Measurements from ENCODE around the gene UPK2.
"Not testable (repeated sequence)": the region's sequence is repeated elsewhere in the genome, so short reads cannot be mapped to it uniquely, and the experiment has no call there.

The UPK2 gene

GRCh38 chr11:118958577-118958976 is 2.5 kb downstream of the UPK2 start:
- Histone ChIP-seq H2BK120ac (ENCODE audit: low read depth, low read length) (no peak overlapping the region), H2BK12ac (ENCODE audit: low read length in 2 of 2) (no peak overlapping the region), H4K8ac (ENCODE audit: low read length) (no peak overlapping the region), H3K14ac (ENCODE audit: low read length in 2 of 2) (no peak overlapping the region), H3K79me1 (replicated peaks; ENCODE audit: low read length, poor library complexity, severe bottlenecking) (no peaks in the 10 kb centered on the region), H2BK5ac (ENCODE audit: low read depth, low read length, poor library complexity, severe bottlenecking) (no peak overlapping the region), H4K91ac (ENCODE audit: low read length) (no peak overlapping the region), H3K36me3 (ENCODE audit: control insufficient read depth in 1 of 2, insufficient read depth in 2 of 2, low read depth in 1 of 2, low read length in 2 of 2) (no peaks in the 10 kb centered on the region), H3K27ac (ENCODE audit: low read length, poor library complexity, severe bottlenecking) (no peak overlapping the region), H3K4me1 (ENCODE audit: control insufficient read depth, insufficient read depth, low read depth, low read length) (no peaks in the 10 kb centered on the region), H3K4me2 (ENCODE audit: low read length, poor library complexity, severe bottlenecking) (no peak overlapping the region), H3K23ac (ENCODE audit: low read length in 2 of 2) (no peak overlapping the region), H3K4me3 (ENCODE audit: insufficient read depth in 1 of 2, low read depth in 1 of 2, low read length in 2 of 2) (no peak overlapping the region), H3K27me3 (ENCODE audit: control insufficient read depth in 1 of 2, insufficient read depth in 1 of 2, low read length in 2 of 2) (peaks cover 47 to 75% of the 10 kb centered on the region in 2 experiments), H3K4ac (ENCODE audit: low read depth in 1 of 2, low read length in 2 of 2) (no peak overlapping the region), H2AFZ (ENCODE audit: low read depth, low read length) (no peak overlapping the region), H3K18ac (ENCODE audit: low read depth in 1 of 2, low read length in 2 of 2) (no peak overlapping the region), H3K9me3 (ENCODE audit: control insufficient read depth, low read length) (no peaks in the 10 kb centered on the region), H2AK5ac (ENCODE audit: low read length, severe bottlenecking) (no peak overlapping the region), H2BK15ac (ENCODE audit: low read depth, poor library complexity, severe bottlenecking) (no peak overlapping the region), H3K9ac (ENCODE audit: low read length) (no peak overlapping the region)
- WGBS: 78% methylated on average over 2 of the region's 2 CpGs
- DNase-seq: no peak

DNA sequence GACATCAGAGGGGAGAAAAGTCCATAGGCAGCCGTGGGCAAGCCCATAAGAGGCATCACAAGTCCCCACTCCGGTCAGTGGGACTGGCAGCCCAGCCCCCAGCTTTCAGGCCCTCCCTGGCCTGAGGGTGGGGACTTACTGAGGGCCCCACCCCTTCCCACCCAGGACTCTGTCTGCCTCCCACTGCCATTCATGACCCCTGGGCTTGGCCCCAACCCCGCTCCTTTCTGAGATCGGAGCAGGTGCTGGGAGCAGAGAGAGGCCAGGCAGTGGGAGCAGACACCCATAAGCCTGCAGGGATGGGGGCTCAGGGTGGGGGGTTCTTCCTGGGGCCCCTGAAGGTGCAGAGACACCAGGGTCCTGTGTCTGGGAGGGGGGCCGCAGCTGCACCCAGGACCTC is 5.1 kb downstream of the UPK2 start:
- Histone ChIP-seq H2BK5ac (ENCODE audit: low read depth, low read length, poor library complexity, severe bottlenecking) (no peak overlapping the region), H3K4me3 (ENCODE audit: insufficient read depth in 1 of 2, low read depth in 1 of 2, low read length in 2 of 2) (no peak overlapping the region), H3K4me2 (ENCODE audit: low read length, poor library complexity, severe bottlenecking) (no peak overlapping the region), H3K14ac (ENCODE audit: low read length in 2 of 2) (no peak overlapping the region), H3K23ac (ENCODE audit: low read length in 2 of 2) (no peak overlapping the region), H3K27me3 (ENCODE audit: control insufficient read depth in 1 of 2, insufficient read depth in 1 of 2, low read length in 2 of 2) (peaks cover 31 to 50% of the 10 kb centered on the region in 2 experiments), H3K9ac (ENCODE audit: low read length) (no peak overlapping the region), H3K9me3 (ENCODE audit: control insufficient read depth, low read length) (no peaks in the 10 kb centered on the region), H4K91ac (ENCODE audit: low read length) (no peak overlapping the region), H4K8ac (ENCODE audit: low read length) (no peak overlapping the region), H3K36me3 (ENCODE audit: control insufficient read depth in 1 of 2, insufficient read depth in 2 of 2, low read depth in 1 of 2, low read length in 2 of 2) (no peaks in the 10 kb centered on the region), H3K4ac (ENCODE audit: low read depth in 1 of 2, low read length in 2 of 2) (no peak overlapping the region), H2AK5ac (ENCODE audit: low read length, severe bottlenecking) (no peak overlapping the region), H2AFZ (ENCODE audit: low read depth, low read length) (no peak overlapping the region), H2BK120ac (ENCODE audit: low read depth, low read length) (no peak overlapping the region), H2BK15ac (ENCODE audit: low read depth, poor library complexity, severe bottlenecking) (no peak overlapping the region), H3K18ac (ENCODE audit: low read depth in 1 of 2, low read length in 2 of 2) (no peak overlapping the region), H3K27ac (ENCODE audit: low read length, poor library complexity, severe bottlenecking) (no peak overlapping the region), H3K4me1 (ENCODE audit: control insufficient read depth, insufficient read depth, low read depth, low read length) (no peaks in the 10 kb centered on the region), H2BK12ac (ENCODE audit: low read length in 2 of 2) (no peak overlapping the region), H3K79me1 (replicated peaks; ENCODE audit: low read length, poor library complexity, severe bottlenecking) (no peaks in the 10 kb centered on the region)
- no peak for DNase-seq
- 84% methylated on average over 5 of the region's 5 CpGs for WGBS

DNA sequence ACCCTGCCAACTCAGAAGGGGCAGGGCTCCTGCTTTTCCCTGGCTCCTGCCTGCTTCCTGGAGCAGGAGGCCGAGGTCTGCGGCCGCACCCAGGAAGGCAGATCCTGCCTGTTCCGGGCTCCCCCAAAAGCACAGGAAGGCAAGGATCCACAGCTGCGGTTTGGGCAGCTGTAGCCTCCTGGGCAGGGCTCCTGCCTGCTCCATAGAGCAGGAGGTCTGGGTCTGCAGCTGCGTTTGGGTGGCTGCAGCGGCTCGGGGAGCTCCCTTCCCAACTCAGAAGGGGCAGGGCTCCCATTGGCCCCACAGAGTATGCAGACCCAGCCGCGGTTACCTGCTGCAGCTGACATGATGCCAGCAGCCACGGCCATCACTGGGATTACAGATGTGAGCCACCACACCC is 5.5 kb downstream of the UPK2 start:
- no peaks in the 10 kb centered on the region for H3K4me1 ChIP-seq (ENCODE audit: control insufficient read depth, insufficient read depth, low read depth, low read length)
- H3K27me3 ChIP-seq (ENCODE audit: control insufficient read depth in 1 of 2, insufficient read depth in 1 of 2, low read length in 2 of 2): peaks cover 31 to 53% of the 10 kb centered on the region in 2 experiments
- H2AK5ac ChIP-seq (ENCODE audit: low read length, severe bottlenecking): no peak overlapping the region
- H3K4me2 ChIP-seq (ENCODE audit: low read length, poor library complexity, severe bottlenecking): no peak overlapping the region
- H3K4ac ChIP-seq (ENCODE audit: low read depth in 1 of 2, low read length in 2 of 2): no peak overlapping the region
- H3K36me3 ChIP-seq (ENCODE audit: control insufficient read depth in 1 of 2, insufficient read depth in 2 of 2, low read depth in 1 of 2, low read length in 2 of 2): no peaks in the 10 kb centered on the region
- no peak overlapping the region for H2BK5ac ChIP-seq (ENCODE audit: low read depth, low read length, poor library complexity, severe bottlenecking)
- no peaks in the 10 kb centered on the region for H3K79me1 ChIP-seq (replicated peaks; ENCODE audit: low read length, poor library complexity, severe bottlenecking)
- no peak overlapping the region for H2BK15ac ChIP-seq (ENCODE audit: low read depth, poor library complexity, severe bottlenecking)
- no peaks in the 10 kb centered on the region for H3K9me3 ChIP-seq (ENCODE audit: control insufficient read depth, low read length)
- no peak overlapping the region for H3K4me3 ChIP-seq (ENCODE audit: insufficient read depth in 1 of 2, low read depth in 1 of 2, low read length in 2 of 2)
- 74% methylated on average over 11 of the region's 11 CpGs for WGBS
- no peak overlapping the region for H4K8ac ChIP-seq (ENCODE audit: low read length)
- no peak overlapping the region for H3K14ac ChIP-seq (ENCODE audit: low read length in 2 of 2)
- DNase-seq: no peak
- no peak overlapping the region for H2BK120ac ChIP-seq (ENCODE audit: low read depth, low read length)
- H2AFZ ChIP-seq (ENCODE audit: low read depth, low read length): no peak overlapping the region
- no peak overlapping the region for H3K27ac ChIP-seq (ENCODE audit: low read length, poor library complexity, severe bottlenecking)
- H3K23ac ChIP-seq (ENCODE audit: low read length in 2 of 2): no peak overlapping the region
- H4K91ac ChIP-seq (ENCODE audit: low read length): no peak overlapping the region
- H3K18ac ChIP-seq (ENCODE audit: low read depth in 1 of 2, low read length in 2 of 2): no peak overlapping the region
- no peak overlapping the region for H2BK12ac ChIP-seq (ENCODE audit: low read length in 2 of 2)
- H3K9ac ChIP-seq (ENCODE audit: low read length): no peak overlapping the region

DNA sequence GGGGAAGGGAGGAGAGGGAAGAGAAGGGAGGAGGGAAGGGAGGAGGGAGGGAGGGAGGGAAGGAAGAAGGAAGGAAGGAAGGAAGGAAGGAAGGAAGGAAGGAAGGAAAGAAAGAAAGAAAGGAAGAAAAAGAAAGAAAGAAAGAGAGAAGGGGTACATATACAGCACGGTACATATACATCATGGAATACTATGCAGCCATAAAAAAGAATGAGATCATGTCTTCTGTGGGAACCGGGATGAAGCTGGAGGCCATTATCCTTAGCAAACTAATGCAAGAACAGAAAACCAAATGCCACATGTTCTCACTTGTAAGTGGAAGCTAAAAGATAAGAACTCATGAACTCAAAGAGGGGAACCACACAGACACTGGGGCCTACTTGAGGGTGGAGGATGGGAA is 13.4 kb downstream of the UPK2 start:
- not testable (repeated sequence) for H2AFZ ChIP-seq (ENCODE audit: low read depth, low read length); H4K91ac ChIP-seq (ENCODE audit: low read length); H4K8ac ChIP-seq (ENCODE audit: low read length); H2BK12ac ChIP-seq (ENCODE audit: low read length in 2 of 2); H3K23ac ChIP-seq (ENCODE audit: low read length in 2 of 2); H3K36me3 ChIP-seq (ENCODE audit: control insufficient read depth in 1 of 2, insufficient read depth in 2 of 2, low read depth in 1 of 2, low read length in 2 of 2); H3K79me1 ChIP-seq (replicated peaks; ENCODE audit: low read length, poor library complexity, severe bottlenecking); DNase-seq; H3K9me3 ChIP-seq (ENCODE audit: control insufficient read depth, low read length); H2BK15ac ChIP-seq (ENCODE audit: low read depth, poor library complexity, severe bottlenecking); H3K4me2 ChIP-seq (ENCODE audit: low read length, poor library complexity, severe bottlenecking); H2BK120ac ChIP-seq (ENCODE audit: low read depth, low read length); H3K9ac ChIP-seq (ENCODE audit: low read length); H3K27ac ChIP-seq (ENCODE audit: low read length, poor library complexity, severe bottlenecking); H2AK5ac ChIP-seq (ENCODE audit: low read length, severe bottlenecking); H3K4me1 ChIP-seq (ENCODE audit: control insufficient read depth, insufficient read depth, low read depth, low read length); H3K4ac ChIP-seq (ENCODE audit: low read depth in 1 of 2, low read length in 2 of 2); H3K18ac ChIP-seq (ENCODE audit: low read depth in 1 of 2, low read length in 2 of 2); H3K4me3 ChIP-seq (ENCODE audit: insufficient read depth in 1 of 2, low read depth in 1 of 2, low read length in 2 of 2); H3K14ac ChIP-seq (ENCODE audit: low read length in 2 of 2); H2BK5ac ChIP-seq (ENCODE audit: low read depth, low read length, poor library complexity, severe bottlenecking)
- WGBS: 100% methylated on average over 1 of the region's 2 CpGs
- H3K27me3 ChIP-seq (ENCODE audit: control insufficient read depth in 1 of 2, insufficient read depth in 1 of 2, low read length in 2 of 2): peaks cover 8 to 31% of the 10 kb centered on the region in 2 experiments
